B cell (primary cell): ENCODE results near the gene TRIM22. TPM values are rescaled to one million over a fixed set of nuclear protein-coding genes. Genes with fewer than 3 reads are reported as not detected.
A peak's percentile ranks its signal among the peaks of the same experiment; 100 is the strongest.

Experiments
- ATAC-seq: fragments of 200-7000 bp; cut with Tn5 transposase; one replicate; pipeline ENCODE4 v1.10.0; 2021; ENCODE audit warnings: low read depth, mild to moderate bottlenecking, moderate number of reproducible peaks, moderate library complexity
- CTCF ChIA-PET: fragments of 350-600 bp; sonication (Branson Sonifier 250); formaldehyde crosslinking; loops from one replicate; lab custom pipeline; 2021; ENCODE audit warnings: antibody characterized with exemption, inconsistent platforms; lab: Charles Lee
- POLR2A ChIA-PET: fragments of 350-600 bp; sonication (Branson Sonifier 250); formaldehyde crosslinking; loops from one replicate; lab custom pipeline; 2021; ENCODE audit warnings: antibody characterized with exemption; lab: Charles Lee
- DNase-seq: peaks from one replicate; pipeline ENCODE4 v3.0.0; 2013
- H2AFZ ChIP-seq: 2 replicates; pipeline ENCODE4 v1.6.1; 2012; ENCODE audit warnings: mild to moderate bottlenecking, low read depth, low read length; ENCODE audit not compliant: insufficient read depth, poor library complexity, severe bottlenecking
- H3K27ac ChIP-seq, 2 donors: 1 replicate in 1 of 2; 2 replicates in 1 of 2; pipeline ENCODE4 v1.5.1; 2012 to 2013; ENCODE audit warnings: low read length in 2 of 2, mild to moderate bottlenecking in 2 of 2, moderate library complexity in 1 of 2
- H3K27me3 ChIP-seq, 4 experiments: fragments of 200-600 bp in 1 of 4; sonication (generic) in 1 of 4; replicated peaks in 1 of 4; 1 replicate in 2 of 4; 2 replicates in 2 of 4; pipeline versions ENCODE4 v1.6.1 to v1.7.0; 2013 to 2016; ENCODE audit warnings: low read length in 3 of 4, mild to moderate bottlenecking in 2 of 4, mixed read lengths in 1 of 4, moderate library complexity in 1 of 4; ENCODE audit not compliant: insufficient read depth in 4 of 4, control insufficient read depth in 3 of 4; ENCODE audit errors: control extremely low read depth in 1 of 4
- H3K36me3 ChIP-seq, 2 experiments: replicated peaks in 1 of 2; 1 replicate in 1 of 2; 2 replicates in 1 of 2; pipeline versions ENCODE4 v1.6.1 to v1.7.1; 2013; ENCODE audit warnings: low read length in 1 of 2; ENCODE audit not compliant: insufficient read depth in 2 of 2, control insufficient read depth in 1 of 2; ENCODE audit errors: control extremely low read depth in 1 of 2, extremely low read depth in 1 of 2
- H3K4me1 ChIP-seq, 2 donors: fragments of 200-600 bp in 1 of 2; sonication (generic) in 1 of 2; 1 replicate in 1 of 2; 2 replicates in 1 of 2; pipeline versions ENCODE4 v1.5.1 to v1.6.1; 2013 to 2017; ENCODE audit warnings: low read length in 2 of 2; ENCODE audit not compliant: control insufficient read depth in 2 of 2, insufficient read depth in 2 of 2
- H3K4me2 ChIP-seq: replicated peaks from 2 replicates; pipeline ENCODE3; 2012; ENCODE audit warnings: mild to moderate bottlenecking, low read depth, low read length; ENCODE audit not compliant: poor library complexity, severe bottlenecking
- H3K4me3 ChIP-seq, 5 experiments: fragments of 200-600 bp in 1 of 5; sonication (generic) in 1 of 5; 1 replicate in 3 of 5; 2 replicates in 2 of 5; pipeline versions ENCODE4 v1.5.1 to v1.7.0; 2011 to 2016; ENCODE audit warnings: low read length in 4 of 5, mild to moderate bottlenecking in 4 of 5, low read depth in 2 of 5, control low read depth in 1 of 5, moderate library complexity in 1 of 5; ENCODE audit not compliant: insufficient read depth in 1 of 5; ENCODE audit errors: control extremely low read depth in 1 of 5, extremely low read depth in 1 of 5
- H3K79me2 ChIP-seq: fragments of 200-600 bp; sonication (generic); one replicate; pipeline ENCODE4 v1.6.0; 2016; ENCODE audit warnings: low read length; ENCODE audit not compliant: control insufficient read depth, insufficient read depth
- H3K9ac ChIP-seq: fragments of 200-600 bp; sonication (generic); 2 replicates; pipeline ENCODE4 v1.6.1; 2017; ENCODE audit warnings: mild to moderate bottlenecking, low read length, moderate library complexity
- H3K9me3 ChIP-seq, 3 donors: one replicate each; pipeline versions ENCODE4 v1.6.1 to v1.7.1; 2013; ENCODE audit warnings: low read length in 2 of 3; ENCODE audit not compliant: control insufficient read depth in 2 of 3, insufficient read depth in 1 of 3; ENCODE audit errors: control extremely low read depth in 1 of 3
- H4K20me1 ChIP-seq: 2 replicates; pipeline ENCODE4 v1.6.0; 2012; ENCODE audit warnings: mild to moderate bottlenecking, low read length; ENCODE audit not compliant: insufficient read depth, control insufficient read depth, poor library complexity, severe bottlenecking
- H3K27ac Mint-ChIP-seq: one replicate; pipeline ENCODE4 v1.8.0; 2021; ENCODE audit warnings: mixed read lengths
- H3K27me3 Mint-ChIP-seq: one replicate; pipeline ENCODE4 v1.8.0; 2021; ENCODE audit warnings: mixed read lengths
- H3K4me1 Mint-ChIP-seq: one replicate; pipeline ENCODE4 v1.8.0; 2021; ENCODE audit warnings: mixed read lengths
- H3K4me3 Mint-ChIP-seq: one replicate; pipeline ENCODE4 v1.8.0; 2021; ENCODE audit warnings: mixed read lengths
- H3K9me3 Mint-ChIP-seq: one replicate; pipeline ENCODE4 v1.8.0; 2022; ENCODE audit warnings: mixed read lengths; ENCODE audit not compliant: insufficient read depth
- CTCF ChIP-seq: fragments of 200-600 bp; IDR thresholded peaks from one replicate; pipeline ENCODE4 v1.8.0; 2022; ENCODE audit warnings: antibody characterized with exemption, mild to moderate bottlenecking
- EZH2 ChIP-seq: IDR thresholded peaks from 2 replicates; pipeline ENCODE4 v1.6.1; 2012; ENCODE audit warnings: borderline replicate concordance, low read depth, mild to moderate bottlenecking, moderate library complexity, low read length; ENCODE audit not compliant: insufficient read depth, poor library complexity, severe bottlenecking
- WGBS: methylation state at CpG from one replicate; pipeline ENCODE4 v1.1.5; 2013; ENCODE audit warnings: missing lambda C conversion rate; ENCODE audit not compliant: insufficient coverage; 5-methylcytosine and 5-hydroxymethylcytosine counted together
- intact Hi-C: fragments of 100-400 bp; cut with micrococcal nuclease; formaldehyde crosslinking; loops from one replicate; pipeline ENCODE4 v1.10.0; 2022
- polyA plus RNA-seq: library from polyadenylated mRNA; depleted of rRNA; stranded (reverse); fragments of >200 nt; gene quantifications from 2 replicates; pipeline ENCODE4 v1.2.3, GENCODE V29; 2012
- total RNA-seq, 2 donors: library from RNA; stranded (reverse); fragments of 120-200 nt in 1 of 2; gene quantifications; 1 replicate in 1 of 2; 2 replicates in 1 of 2; pipeline versions ENCODE4 v1.2.3 to v1.2.4, GENCODE V29; 2013 to 2022

TRIM22 gene
- total and polyA plus RNA-seq, 2 donors (not counting 1 experiment from before 2014, with no cell fraction given): 255 to 388 TPM

- TF ChIP-seq EZH2 (no peak), CTCF (no peak)
- H3K4me3 Mint-ChIP-seq: peak overlapping the region; percentile 18
- Histone ChIP-seq H3K9me3 (no peaks in the 10 kb centered on the region), H3K36me3 (peaks cover 3 to 80% of the 10 kb centered on the region in 2 experiments), H3K27me3 (no peaks in the 10 kb centered on the region), H3K4me2 (no peak overlapping the region), H3K79me2 (peaks cover 58% of the 10 kb centered on the region), H3K9ac (no peak overlapping the region), H3K27ac (peak overlapping the region in 1 of 2 donors; percentile 63), H4K20me1 (peaks cover 20% of the 10 kb centered on the region), H2AFZ (no peak overlapping the region), H3K4me3 (no peak overlapping the region), H3K4me1 (peaks cover 11 to 17% of the 10 kb centered on the region in 2 donors)
- H3K9me3 Mint-ChIP-seq: no peaks in the 10 kb centered on the region
- ATAC-seq (no peak), DNase-seq (no peak)
- peaks cover 43% of the 10 kb centered on the region for H3K4me1 Mint-ChIP-seq
- intact Hi-C loops: no loop called here
- ChIA-PET POLR2A (interaction anchor here (0.7 kb wide), 1 partner anchor 14 kb away, joined by 3 read pairs; no protein-coding TSS in a partner anchor), CTCF (interaction anchor here (0.9 kb wide), 1 partner anchor 19 kb away, joined by 5 read pairs; the partner anchor contains the start of gene TRIM5)
- no peak overlapping the region for H3K27ac Mint-ChIP-seq
- H3K27me3 Mint-ChIP-seq: no peaks in the 10 kb centered on the region
- no CpG with 5 or more reads among the region's 2 CpGs for WGBS
These were observed 14.3 kb downstream of the TRIM22 start for GRCh38 chr11:5703741-5704536.

- peak overlapping the region; percentile 53 for H3K27ac Mint-ChIP-seq
These were observed 16.1 kb downstream of the TRIM22 start for GRCh38 chr11:5705688-5706087.

More at GRCh38 chr11:5705688-5706087, 16.1 kb downstream of the TRIM22 start:
- DNase-seq: no peak
- H3K4me1 Mint-ChIP-seq: peaks cover 32% of the 10 kb centered on the region
- Histone ChIP-seq H3K27ac (peak overlapping the region in 1 of 2 donors; percentile 30), H3K9me3 (no peaks in the 10 kb centered on the region), H3K27me3 (no peaks in the 10 kb centered on the region), H4K20me1 (peaks cover 20% of the 10 kb centered on the region), H3K79me2 (peaks cover 43% of the 10 kb centered on the region), H3K9ac (no peak overlapping the region), H2AFZ (no peak overlapping the region), H3K4me3 (no peak overlapping the region), H3K36me3 (peaks cover 3 to 85% of the 10 kb centered on the region in 2 experiments), H3K4me2 (no peak overlapping the region), H3K4me1 (peaks cover 3 to 11% of the 10 kb centered on the region in 2 donors)
- ChIA-PET CTCF (interaction anchor here (0.6 to 1.9 kb wide), 4 partner anchors 8 to 106 kb away, joined by 3 to 12 read pairs (median 4); partner anchors contain the start of gene TRIM5), POLR2A (interaction anchor here (0.6 to 1.0 kb wide), 2 partner anchors 16 to 110 kb away, joined by 3 read pairs; partner anchors contain the start of gene TRIM22)
- no CpG with 5 or more reads among the region's 4 CpGs for WGBS
- intact Hi-C loops: no loop called here
- H3K9me3 Mint-ChIP-seq: no peaks in the 10 kb centered on the region
- H3K27me3 Mint-ChIP-seq: no peaks in the 10 kb centered on the region
- no peak overlapping the region for H3K4me3 Mint-ChIP-seq
- TF ChIP-seq EZH2 (no peak), CTCF (no peak)
- no peak for ATAC-seq
